Endothelial cell of umbilical vein (primary cell): ENCODE results near the gene HDAC4.

Experiments used
- EZH2 ChIP-seq: IDR thresholded peaks from 2 replicates; pipeline ENCODE4 v1.6.1; 2012; ENCODE audit warnings: borderline replicate concordance, low read depth, mild to moderate bottlenecking, moderate library complexity, low read length, inconsistent platforms; ENCODE audit not compliant: severe bottlenecking
- FOS ChIP-seq: IDR thresholded peaks from 2 replicates; pipeline ENCODE4 v1.6.1; 2011; ENCODE audit warnings: mild to moderate bottlenecking, low read length, moderate library complexity, borderline replicate concordance; ENCODE audit not compliant: insufficient read depth
- GATA2 ChIP-seq: IDR thresholded peaks from 2 replicates; pipeline ENCODE4 v1.7.0; 2011; ENCODE audit warnings: low read depth, mild to moderate bottlenecking, moderate library complexity, mixed read lengths, low read length; ENCODE audit not compliant: insufficient read length, insufficient read depth
- JUN ChIP-seq: IDR thresholded peaks from 2 replicates; pipeline ENCODE4 v1.6.1; 2011; ENCODE audit warnings: borderline replicate concordance, low read depth; ENCODE audit not compliant: insufficient read length, insufficient read depth
- MYC ChIP-seq: IDR thresholded peaks from one replicate; pipeline ENCODE4 v1.6.1; 2011; ENCODE audit warnings: mild to moderate bottlenecking, low read depth, low read length
- POLR2A ChIP-seq: IDR thresholded peaks from 2 replicates; pipeline ENCODE4 v1.6.1; 2012; ENCODE audit warnings: low read depth, mild to moderate bottlenecking, control low read depth, low read length
- POLR2AphosphoS5 ChIP-seq: IDR thresholded peaks from 2 replicates; pipeline ENCODE4 v1.6.1; 2012; ENCODE audit warnings: low read depth, mild to moderate bottlenecking, control low read depth, low read length, moderate library complexity; ENCODE audit not compliant: insufficient read depth
- TF ChIP-seq, protein P1 (sequence below), 2 donors: IDR thresholded peaks; 1 replicate in 1 of 2; 2 replicates in 1 of 2; pipeline ENCODE4 v1.5.1; 2011; ENCODE audit warnings: low read length in 2 of 2, mild to moderate bottlenecking in 2 of 2, moderate library complexity in 2 of 2, control low read depth in 1 of 2, inconsistent platforms in 1 of 2, low read depth in 1 of 2; ENCODE audit not compliant: insufficient read depth in 1 of 2; ENCODE audit errors: extremely low read depth in 1 of 2
- TF ChIP-seq, protein P2 (sequence below): IDR thresholded peaks from 2 replicates; pipeline ENCODE4 v1.6.1; 2011; ENCODE audit not compliant: insufficient read depth, insufficient read length

DNA sequence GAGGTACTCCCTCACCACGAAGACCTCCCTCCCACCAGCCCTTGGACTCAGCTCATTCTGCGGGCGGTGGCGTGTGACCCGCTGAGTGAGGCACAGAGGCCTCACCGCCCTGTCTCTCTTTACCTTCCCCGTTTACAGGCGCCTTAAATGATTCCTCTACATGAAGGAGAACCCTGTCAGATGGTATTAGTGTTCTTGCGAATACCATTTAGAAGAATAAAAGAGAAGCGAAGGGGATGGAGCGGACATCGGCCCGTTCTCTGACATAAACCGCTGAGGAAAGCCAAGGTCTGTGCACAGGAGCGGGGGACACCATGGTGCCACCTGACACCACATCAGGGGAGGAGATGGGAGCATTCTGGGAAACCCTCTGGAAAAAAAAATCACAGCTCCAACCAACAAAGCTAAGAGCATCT is 179.8 kb downstream of the HDAC4 start:
- TF ChIP-seq POLR2AphosphoS5: no peak
- TF ChIP-seq EZH2: no peak
- TF ChIP-seq, protein P1, sequence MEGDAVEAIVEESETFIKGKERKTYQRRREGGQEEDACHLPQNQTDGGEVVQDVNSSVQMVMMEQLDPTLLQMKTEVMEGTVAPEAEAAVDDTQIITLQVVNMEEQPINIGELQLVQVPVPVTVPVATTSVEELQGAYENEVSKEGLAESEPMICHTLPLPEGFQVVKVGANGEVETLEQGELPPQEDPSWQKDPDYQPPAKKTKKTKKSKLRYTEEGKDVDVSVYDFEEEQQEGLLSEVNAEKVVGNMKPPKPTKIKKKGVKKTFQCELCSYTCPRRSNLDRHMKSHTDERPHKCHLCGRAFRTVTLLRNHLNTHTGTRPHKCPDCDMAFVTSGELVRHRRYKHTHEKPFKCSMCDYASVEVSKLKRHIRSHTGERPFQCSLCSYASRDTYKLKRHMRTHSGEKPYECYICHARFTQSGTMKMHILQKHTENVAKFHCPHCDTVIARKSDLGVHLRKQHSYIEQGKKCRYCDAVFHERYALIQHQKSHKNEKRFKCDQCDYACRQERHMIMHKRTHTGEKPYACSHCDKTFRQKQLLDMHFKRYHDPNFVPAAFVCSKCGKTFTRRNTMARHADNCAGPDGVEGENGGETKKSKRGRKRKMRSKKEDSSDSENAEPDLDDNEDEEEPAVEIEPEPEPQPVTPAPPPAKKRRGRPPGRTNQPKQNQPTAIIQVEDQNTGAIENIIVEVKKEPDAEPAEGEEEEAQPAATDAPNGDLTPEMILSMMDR (IDR thresholded peaks at IDR 0.05; ENCODE audit: extremely low read depth in 1 of 2, insufficient read depth in 1 of 2, low read depth in 1 of 2, low read length in 2 of 2): no peak
- TF ChIP-seq MYC: no peak
- TF ChIP-seq POLR2A: no peak
- TF ChIP-seq FOS: no peak
- TF ChIP-seq, protein P2, sequence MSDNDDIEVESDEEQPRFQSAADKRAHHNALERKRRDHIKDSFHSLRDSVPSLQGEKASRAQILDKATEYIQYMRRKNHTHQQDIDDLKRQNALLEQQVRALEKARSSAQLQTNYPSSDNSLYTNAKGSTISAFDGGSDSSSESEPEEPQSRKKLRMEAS: no peak
- TF ChIP-seq GATA2: no peak
- no peak for TF ChIP-seq JUN
